HG03442 (cell line): Measurements from ENCODE around the gene CIZ1.

Experiments
- ATAC-seq: cut with Tn5 transposase; IDR thresholded peaks from one replicate; pipeline ENCODE4 v1.9.1; 2021; ENCODE audit warnings: mild to moderate bottlenecking, moderate library complexity; ENCODE audit not compliant: unreplicated experiment

Gene CIZ1

DNA sequence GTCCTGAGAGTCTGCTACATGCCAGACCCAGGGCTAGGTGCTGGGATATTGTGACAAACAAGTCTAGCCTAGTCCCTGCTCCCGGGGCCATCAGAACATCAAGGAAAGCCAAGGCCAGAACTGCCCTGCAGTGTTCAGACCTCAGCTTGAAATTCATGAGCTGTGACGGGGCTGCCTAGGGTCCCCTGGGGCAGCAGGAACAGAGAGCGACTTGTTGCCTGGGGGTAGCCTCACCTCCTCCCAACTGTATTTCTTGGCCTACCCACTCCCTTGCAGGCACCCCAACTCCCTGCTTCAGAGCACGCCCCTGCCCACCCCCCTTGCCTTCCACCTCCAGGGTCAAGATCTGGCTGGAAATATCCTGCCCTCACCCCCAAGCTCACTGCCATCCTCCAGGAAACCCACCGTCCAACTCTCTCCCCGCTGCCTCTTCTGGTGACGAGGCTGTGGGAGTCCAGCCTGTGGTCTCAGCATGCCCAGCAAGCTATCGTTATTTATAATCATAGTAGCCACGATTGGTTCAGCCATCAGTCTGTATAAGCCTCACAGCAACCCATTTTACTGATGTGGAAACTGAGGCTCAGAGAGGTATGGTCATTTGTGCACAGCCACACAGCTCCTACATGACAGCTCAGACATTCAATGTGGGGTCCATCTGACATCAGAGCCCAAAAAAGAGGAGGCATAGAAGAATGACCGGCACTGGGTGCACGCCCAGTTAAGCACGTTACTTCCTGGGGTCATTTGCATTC, 22.6 kb upstream of the CIZ1 start:
- ATAC-seq, result no peak

DNA sequence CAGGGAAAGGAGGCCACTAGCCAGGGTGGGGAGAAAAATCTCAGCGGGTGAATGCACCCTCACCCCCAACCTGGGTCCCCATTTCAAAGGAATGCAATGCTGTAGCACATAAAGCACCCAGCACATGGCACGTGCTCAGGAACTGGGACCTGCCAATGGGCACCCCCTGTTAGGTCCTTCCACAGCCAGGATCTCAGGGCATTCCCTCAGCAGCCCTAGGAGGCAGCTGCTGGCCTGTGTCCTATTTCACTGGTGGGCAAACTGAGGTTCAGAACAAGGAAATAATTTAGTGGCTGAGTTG, 20.6 kb upstream of the CIZ1 start:
- no peak for ATAC-seq

DNA sequence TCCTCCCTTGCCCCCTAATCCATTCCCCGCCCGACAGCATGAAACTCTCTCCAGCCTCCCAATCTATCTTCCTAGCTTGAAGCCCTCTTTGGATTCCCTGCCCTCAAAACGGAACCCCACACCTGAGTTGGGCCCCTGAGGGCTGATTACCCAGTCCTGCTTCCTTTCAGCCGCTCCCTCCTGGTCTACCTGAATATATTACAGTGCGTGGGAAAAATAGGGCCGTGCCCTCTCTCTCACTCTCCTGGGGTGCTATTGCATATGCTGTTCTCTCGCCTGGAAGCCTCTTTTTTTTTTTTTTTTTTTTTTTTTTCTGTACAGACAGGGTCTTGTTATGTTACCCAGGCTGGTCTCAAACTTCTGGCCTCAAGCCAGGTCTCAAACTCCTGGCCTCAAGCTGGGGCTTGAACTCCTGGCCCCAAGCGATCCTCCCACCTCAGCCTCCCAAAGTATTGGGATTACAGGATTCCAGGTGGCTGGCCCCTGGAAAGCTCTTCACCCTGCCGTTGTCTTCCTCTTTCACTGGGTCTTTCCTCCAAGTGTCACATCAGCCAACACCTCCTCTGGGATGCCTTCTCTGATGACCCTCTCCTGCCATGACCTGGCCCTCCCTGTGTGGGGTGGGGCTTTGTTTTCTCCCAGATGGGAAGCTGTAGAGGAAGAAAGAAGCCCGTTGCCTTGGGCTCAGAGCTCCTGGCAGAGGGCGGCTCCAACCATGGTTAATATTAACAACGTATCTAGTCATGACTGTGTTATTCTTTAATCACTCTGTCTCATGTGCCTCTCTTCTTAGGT, 20.0 kb upstream of the CIZ1 start:
- no peak for ATAC-seq

DNA sequence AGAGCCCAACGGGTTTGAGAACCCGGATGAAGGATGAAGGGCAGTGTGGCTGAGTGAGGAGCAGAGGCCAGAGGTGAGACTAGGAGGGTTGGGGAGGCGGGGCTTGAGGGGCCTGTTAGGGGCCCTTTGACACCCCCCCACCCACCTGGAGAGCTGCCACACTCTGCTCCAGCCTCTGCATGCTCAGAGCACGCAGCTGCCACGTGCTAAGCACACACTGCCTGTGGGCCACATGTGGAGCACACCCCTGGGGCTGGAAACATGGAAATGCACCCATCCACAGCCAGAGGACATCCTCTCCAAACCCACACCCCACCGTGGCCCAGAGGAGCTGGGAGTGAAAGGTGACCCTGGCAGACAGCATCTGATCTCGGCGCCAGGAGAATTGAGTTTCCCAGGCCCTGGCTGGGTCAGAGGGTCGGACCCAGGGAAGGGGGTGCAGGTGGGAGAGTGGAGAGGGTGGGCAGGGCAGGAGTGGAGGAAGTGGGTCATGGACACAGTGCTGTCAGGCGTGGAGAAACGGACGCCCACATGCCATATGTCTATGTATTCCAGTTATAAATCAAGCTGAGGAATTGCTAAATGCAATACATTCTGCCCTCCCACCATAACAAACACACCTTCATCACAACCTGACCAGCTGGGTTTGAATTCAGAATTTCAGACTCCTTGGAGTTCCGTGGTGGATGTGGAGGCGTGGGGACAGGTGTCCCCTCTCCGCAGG, 17.7 kb upstream of the CIZ1 start:
- ATAC-seq, result no peak

DNA sequence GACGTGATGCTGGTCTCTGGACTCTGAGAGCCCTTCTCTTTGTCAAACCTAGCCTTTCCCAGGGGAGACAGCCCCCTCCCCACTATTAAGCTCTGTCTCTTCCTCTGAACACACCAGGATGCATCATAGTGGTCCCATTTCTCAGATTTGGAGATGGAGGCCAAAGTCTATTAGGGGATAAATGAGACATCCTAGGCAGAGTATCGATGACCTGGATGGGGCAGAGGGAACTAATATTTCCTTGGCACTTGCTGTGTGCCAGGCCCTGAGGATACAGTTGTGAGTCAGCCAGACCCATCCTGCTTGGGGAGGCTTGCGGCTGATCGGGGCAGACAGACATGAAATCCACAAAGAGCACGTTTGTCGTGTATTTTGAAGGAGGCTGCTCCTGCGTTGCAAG, 17.0 kb upstream of the CIZ1 start:
- ATAC-seq, result no peak

DNA sequence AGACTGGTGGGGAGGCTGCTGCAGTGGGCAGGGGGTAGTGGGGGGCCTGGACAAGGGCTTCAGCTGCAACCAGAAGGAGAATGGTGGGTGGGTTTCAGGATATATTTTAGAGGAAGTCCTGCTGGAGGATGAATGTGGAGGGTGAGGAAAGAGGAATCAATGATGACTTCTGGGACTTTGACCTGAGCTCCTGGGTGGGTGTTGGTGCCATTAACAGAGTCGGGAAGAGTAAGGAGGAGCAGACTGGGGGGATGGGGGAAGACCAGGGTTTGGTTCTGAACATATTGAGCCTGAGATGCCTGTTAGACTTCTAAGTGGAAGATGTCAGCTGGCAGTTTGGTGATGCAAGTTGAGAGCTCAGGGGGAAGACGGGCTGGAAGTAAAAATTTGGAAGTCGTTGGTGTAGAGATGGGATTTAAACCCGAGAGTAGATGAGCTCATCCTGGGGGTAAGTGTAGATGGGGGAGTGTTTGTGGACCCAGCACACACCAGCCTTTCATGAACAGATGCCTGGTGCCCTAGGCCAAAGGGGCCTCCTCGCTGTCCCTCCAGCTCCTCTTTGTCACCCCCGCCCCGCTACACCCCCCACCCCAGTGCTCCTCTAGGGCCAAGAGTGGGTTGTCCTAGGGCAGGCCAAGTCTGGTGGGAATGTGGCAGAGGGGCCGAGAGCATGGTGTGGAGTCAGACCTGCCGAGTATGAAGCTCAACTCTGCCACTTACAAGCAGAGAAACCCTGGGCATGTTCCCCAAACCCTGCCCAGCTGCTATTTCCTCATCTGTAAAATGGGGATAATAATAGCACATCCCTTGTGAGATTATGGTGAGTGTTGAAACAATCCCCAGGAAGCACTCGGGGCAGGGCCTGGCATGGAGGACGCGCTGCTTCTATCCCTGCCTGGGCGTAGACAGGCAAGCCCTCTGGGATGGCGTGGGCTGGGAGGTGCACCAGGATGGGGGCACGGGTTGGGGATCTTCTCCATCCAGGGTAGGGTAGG, 15.8 kb upstream of the CIZ1 start:
- no peak for ATAC-seq

DNA sequence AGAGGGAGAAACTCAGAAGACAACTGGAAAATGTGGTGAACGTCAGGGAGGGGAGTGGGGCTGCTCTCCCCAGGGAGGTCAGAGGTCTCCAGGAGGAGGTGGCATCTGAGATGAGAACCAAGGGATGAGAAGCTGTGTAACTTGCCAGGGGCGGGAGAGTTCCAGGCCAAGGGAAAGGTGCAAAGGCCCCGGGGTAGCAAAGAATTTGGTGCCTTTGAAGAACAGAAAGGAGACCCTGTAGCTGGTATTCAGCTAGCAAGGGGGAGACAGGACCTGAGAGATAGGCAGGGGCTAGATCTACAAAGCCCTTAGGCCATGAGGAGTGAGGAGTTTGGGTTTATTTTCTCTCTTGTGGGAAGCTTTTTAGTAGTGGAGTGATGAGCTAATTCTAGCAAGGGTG, 15.1 kb upstream of the CIZ1 start:
- no peak for ATAC-seq

DNA sequence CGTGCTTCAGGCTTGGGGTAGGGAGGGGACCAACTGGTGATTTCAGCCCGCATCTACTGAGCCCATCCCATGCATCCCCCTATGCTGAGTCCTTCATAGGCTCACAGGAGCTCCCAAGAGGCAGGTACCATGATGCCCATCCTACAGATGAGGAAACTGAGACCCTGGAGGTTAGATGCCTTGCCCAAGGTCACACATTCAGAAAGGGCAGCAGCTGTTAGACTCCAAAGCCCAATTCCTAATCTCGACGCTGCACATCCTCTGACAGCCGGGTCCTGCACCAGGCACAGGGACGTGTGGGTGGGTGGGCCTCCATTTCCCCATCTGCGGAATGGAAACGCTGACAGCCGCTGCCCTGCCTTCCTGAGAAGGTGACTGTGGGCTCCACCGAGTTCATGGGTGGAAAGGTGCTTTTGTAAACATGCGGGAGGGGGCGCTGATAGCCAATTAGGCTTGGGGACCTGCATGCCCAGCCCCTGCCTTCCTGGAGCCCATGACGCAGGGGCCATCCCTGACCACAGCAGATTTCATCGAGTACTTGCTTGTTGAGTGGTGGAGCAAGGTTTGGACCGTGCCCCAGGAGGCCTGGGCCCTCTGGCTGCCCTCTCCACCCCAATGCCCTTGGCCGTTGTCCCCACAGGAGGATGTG, 14.0 kb upstream of the CIZ1 start:
- ATAC-seq, result no peak

DNA sequence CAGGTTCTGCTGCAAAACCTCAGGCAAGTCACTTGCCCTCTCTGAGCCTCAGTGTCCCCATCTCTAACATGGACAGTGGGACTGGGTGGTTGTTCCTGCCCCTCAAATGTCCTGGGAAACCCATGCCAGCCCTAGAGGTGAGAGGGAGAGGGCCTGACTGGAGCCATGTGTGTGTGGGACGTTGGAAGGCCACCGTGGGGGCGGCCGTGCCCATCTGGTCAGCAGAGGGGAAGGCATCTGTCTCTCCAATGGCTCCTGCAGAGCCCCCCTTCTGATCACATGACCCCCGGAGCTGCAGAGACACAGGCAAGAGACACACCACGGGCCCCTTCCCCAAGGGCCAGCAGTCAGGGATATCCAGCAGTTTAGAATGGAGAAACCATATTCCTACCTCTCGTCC, 13.5 kb upstream of the CIZ1 start:
- ATAC-seq, result no peak

DNA sequence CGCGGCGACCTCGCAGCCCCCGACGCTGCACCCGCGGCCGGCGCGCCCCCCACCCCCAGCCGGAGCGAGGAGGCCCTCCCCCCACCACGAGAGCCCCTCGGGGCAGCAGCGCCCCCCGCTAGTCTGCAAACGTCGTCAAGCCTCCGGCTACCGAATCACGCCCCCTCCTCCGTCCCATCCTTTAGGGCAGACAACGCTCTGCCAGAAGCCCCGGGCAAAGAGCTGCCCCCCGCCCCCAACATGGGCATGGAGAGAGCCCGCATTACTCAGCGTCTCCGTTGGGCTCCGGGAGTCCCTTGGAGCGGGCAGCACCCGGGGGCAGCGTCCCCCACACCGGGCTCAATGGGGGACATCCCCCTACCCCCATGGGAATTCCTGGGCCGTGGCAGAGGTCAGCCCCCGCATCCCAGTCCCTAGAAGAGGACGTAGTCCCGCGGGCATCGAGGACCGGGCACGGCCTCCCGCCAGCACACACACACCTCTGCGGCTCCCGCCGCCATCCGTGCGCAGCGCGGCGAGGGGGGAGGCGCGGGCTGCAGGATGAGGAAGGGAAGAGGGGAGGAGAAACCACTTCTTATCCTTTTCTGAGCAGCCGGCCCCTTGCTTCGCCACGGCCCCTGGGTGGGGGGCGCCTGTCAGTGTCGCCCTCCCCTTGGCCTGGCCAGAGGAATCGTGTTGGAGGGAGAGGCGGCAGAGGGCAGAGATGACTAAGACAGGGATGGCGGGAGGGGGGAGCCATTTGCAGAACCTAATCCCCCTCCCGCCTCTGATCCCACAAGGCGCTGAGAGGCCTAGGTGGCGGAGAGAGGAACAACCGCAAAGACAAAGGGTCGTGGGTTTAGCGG, 12.6 kb upstream of the CIZ1 start:
- no peak for ATAC-seq

DNA sequence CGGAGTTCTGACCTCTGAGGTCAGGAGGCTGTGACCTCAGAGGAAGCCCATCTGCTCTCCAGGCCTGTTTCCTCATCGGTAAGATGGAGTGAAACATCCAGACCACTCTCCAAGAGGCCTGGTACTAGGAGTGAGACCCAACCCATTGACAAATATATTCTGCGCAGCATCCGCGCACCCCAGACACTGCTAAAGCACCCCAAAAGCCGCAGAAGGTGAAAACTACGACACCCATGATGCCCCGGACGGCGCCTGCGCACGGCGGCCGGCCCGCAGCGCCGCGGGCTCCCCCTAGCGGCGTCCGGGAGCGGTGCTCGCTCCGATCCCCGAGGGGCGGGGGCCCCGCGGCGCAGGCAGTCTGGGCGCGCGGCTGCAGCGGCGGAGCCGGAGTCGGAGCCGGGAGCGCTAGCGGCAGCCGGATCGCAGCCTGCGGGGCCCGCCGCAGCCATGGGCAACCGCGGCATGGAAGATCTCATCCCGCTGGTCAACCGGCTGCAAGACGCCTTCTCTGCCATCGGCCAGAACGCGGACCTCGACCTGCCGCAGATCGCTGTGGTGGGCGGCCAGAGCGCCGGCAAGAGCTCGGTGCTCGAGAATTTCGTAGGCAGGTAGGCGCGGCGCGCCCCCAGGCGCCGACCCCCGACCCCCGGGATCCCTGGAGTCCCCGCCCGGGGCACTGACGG, 11.8 kb upstream of the CIZ1 start, which contains the start of gene DNM1:
Gene DNM1 (plus strand): TSS at position 356 of the 683 bp plus-strand sequence. CDS start 92 bp downstream, at position 448.
- ATAC-seq, result peak; percentile 78

DNA sequence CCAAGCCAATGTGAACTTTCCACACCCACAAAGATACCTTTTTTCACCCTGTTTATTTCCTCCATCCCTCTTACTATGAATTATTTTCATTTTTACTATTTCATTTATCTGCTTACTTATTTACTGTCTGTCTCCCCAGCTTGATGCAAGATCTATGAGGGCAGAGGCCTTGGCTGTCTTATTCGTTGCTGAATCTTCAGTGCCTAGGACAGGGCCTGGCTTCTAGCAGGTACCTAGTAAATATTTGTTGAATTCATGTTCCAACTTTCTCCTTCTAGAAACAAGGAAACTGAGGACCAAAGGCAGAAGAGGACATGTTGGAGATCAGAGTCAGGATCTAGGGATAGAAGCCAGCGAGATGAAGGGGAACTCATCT, 11.3 kb upstream of the CIZ1 start:
- ATAC-seq, result no peak

DNA sequence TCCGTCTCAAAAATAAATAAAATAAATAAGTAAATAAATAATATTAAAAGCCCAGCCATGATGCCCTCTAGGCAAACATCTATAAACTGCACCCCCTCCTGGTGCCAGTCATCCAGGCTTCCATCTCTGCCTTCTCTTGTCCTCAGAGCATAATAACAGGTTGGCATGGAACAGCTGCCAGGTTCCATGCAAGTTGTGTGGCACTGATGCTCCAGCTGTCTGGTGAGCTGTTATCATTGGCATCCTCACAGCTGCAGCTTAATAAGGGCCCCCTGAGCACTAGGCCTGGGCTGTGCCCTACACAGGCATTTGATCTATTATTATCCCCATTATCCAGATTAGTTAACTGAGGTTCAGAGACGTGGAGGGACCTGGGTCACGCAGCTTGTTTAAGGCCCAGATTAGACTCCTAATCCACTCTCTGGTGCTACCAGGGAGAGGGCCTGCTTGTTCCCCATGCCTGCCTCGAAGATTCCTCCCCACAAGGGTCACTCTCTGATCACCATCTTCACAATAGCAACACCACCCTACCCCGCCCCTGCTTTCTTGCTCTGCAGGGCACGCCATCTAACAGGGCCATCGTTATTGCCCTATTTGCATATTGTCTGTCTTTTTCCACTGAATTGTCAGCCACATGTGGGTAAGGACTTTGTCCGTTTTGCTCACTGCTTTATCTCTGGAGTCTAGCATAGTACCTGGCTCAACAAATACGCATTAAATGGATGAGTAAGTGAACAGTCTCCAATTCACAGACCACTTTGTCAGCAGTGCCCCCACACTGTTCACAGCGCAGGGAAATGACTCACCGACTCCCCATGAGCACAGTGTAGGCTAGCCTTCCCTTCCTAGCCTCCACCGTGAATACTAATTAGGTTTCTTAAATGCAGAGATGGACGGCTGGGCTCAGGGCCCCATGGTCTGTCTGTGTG, 10.3 kb upstream of the CIZ1 start:
- no peak for ATAC-seq

DNA sequence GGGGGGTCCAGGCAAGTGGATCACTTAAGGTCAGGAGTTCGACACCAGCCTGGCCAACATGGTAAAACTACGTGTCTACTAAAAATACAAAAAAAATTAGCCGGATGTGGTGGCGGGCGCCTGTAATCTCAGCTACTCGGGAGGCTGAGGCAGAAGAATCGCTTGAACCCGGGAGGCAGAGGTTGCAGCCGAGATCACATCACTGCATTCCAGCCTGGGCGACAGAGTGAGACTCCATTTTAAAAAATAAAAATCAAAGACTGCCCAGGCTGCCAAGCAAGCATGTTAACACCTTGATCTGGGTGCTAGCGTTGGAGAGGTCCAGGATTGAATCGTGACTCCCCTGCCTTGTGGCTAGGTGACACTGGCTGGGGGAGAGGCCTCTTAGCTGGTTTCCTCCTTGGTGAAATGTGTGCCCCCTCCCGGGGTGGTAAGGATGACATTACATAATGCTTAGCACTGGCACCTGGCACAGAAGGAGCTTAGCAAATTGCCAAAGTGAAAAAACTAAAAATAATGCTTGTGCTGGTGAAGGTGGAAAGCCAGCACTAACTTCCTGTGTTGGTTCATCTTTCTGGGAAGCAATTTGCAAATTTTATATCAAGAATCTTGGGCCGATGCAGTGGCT, 2.2 kb upstream of the CIZ1 start:
- no peak for ATAC-seq

DNA sequence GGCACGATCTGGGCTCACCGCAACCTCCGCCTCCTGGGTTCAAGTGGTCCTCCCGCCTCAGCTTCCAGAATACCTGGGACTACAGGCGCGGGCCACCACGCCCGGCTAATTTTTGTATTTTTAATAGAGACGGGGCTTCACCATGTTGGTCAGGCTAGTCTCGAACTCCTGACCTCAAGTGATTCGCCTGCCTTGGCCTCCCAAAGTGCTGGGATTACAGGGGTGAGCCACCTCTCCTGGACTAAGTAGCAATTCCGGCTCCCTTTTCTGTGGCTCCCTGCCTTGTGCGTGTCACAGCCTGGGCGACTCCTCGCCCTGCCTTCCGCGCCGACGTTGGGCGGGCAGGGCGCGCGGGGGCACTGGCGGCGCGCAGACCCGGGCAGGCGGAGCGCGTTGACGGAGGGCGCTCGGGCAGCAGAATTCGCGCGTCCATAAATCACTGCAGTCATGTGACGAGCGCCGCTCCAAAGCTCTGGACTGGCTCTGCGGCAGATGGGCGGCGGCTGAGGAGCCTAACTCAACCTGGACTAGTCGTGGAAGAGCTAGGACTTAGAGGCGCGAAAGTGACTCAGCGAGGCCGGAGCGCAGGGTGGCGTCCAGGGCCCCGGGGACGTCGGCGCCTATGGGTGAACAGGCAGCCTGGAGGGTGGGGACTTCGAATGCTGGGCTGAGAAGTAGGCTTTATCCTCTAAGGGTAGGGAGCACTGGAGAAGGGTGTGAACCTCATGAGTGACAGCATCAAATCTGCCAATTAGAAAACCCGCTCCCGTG, 1.4 kb upstream of the CIZ1 start:
- no peak for ATAC-seq
